NCI-H128 (cell line): Measurements from ENCODE around the gene PPP1R7.

Experiments used
- DNase-seq: peaks from one replicate; lab custom pipeline; 2025; ENCODE audit not compliant: unreplicated experiment; lab: John Stamatoyannopoulos, UW

Gene PPP1R7

DNA sequence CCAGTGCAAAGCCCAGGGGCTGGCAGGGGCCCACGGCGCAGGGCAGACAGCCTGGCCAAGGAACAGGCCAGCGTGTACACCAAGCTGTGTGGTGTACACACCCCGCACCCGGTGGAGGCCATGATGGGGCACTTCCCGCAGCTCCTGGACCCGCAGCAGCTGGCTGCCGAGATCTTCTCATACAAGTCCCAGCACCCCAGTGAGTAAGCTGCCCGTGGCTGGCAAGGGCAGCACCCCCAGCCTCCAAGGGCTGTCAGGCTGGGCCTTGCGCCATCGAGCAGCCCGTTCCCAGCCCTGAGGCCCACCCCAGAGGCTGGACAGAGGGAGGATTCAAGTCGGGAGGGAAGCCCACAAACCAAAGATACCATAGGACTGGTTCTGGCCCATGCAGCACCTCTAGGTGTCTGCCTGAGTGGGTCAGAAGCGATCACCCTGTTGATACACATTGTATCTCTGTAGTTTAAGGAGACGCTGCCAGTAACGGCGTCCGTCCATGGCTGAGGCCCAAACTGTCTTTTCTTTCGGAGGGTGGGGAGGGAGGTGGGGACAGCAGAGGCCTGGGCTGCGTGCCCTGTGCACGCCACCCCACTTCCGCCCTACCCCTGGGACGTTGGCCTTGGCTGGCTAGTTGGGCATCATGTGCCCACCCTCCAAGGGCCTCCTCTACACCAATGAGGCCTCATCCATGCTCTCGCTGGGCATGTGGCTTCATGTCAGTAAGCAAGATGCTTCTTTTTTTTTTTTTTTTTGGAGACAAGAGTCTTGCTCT is 31.3 kb upstream of the PPP1R7 start:
- no peak for DNase-seq

DNA sequence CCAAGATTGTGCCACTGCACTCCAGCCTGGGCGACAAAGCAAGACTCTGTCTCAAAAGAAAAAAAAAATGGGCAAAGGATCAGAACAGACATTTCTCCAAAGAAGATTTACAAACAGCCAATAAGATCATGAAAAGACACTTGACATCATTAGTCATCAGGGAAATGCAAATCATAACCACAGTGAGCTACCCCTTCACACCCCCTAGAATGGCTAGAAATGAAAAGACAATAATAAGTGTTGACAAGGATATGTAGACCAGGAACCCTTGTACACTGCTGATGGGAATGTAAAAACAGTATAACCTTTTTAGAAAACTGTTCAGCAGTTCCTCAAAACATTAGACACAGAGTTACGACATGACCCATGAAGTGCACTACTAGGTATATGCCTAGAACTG is 29.8 kb upstream of the PPP1R7 start:
- DNase-seq: no peak

DNA sequence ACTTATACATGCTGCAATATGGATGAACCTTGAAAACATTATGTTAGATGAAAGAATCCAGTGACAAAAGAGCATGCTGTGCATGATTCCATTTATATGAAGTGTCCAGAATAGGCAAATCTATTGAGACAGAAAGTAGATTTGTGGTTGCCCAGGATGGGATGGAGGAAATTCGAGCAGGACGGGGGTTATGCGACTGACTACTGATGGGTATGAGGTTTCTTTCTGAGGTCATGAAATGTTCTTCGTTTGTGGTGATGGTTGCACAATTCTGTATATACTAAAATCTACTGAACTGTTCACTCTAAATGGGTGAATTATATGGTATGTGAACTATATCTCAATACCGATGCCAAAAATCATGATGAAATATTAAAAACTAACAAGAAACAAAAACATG is 29.3 kb upstream of the PPP1R7 start:
- DNase-seq: no peak

DNA sequence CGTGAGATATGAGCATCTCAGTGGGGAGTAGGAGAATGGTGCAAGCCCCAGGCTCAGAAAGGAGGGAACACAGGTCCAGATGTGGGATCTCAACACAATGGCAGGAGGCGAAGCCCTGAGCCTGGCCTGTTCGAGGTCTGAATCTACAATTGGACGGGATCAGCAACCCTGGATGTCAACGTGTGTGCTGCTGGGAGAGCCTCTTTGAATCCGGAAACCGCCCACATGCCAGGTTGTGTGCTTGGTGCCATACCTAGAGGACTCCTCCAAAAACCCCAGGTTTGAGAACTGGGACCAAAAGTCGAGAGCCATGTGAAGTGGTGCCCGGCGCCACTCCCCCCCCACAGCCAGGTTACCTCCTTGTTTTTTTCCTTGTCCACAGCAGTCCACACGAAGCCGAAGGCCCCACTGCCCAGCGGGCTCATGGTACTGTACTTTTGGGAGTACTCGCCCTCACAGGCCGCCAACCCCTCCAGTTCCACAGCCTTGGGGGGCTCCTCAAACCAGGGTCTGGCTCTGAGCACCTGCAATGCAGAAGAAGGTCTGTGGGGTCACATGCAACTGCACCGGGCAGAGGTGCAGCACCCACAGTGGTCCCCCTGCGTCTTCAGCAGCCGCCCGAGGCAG is 27.8 kb upstream of the PPP1R7 start:
- DNase-seq: no peak

DNA sequence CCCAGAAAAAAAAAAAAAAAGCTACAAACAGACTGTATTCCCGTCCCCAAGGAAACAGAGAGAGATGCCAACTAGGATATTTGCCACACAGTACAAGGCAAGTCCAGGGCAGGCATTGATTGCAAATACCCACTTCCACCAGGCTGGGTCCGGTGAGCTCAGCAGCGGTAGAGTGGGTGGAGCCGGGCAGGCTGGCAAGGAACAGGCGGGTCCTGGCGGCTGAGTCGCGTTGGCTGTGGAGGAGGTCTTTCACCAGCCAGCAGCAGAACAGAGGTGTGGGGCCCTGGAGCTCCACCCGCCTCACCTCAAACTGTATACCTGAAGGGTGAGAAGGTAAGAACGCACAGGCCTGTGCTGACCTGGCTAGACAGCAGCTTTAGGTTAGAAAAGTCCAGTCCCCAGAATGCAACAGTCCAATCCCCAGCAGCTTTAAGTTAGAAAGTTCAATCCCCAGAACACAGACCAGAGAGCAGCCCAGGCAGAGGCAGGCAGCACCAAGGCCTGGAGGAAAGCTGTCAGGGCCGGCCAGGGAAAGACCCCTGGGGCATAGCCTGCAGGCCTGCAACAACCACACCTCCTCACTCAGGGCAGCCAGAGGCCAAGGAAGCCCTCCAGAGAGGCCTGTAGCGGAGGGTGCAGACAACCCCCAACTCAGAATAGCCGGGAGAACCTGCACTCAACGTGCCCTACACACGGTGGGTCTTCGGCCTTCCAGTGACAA is 26.3 kb upstream of the PPP1R7 start:
- no peak for DNase-seq

DNA sequence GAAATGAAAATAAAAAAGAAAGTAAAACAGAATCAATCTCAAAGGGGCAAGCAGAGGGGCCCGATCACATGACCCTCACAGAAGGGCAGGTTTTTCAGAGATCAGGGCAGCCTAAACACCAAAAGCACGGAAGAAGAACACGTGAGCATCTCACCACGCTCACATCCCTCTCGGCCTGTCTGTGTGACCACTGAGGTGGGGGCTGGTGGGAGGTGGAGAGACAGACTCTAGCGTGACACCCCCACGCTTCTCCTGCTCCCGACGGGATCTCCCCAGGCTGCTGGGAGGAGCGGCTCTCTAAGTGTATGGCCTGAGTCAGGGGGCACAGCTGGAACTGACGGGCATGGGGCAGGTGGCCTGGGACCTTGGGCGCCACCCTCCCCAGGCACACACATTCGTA is 24.6 kb upstream of the PPP1R7 start:
- DNase-seq: no peak

DNA sequence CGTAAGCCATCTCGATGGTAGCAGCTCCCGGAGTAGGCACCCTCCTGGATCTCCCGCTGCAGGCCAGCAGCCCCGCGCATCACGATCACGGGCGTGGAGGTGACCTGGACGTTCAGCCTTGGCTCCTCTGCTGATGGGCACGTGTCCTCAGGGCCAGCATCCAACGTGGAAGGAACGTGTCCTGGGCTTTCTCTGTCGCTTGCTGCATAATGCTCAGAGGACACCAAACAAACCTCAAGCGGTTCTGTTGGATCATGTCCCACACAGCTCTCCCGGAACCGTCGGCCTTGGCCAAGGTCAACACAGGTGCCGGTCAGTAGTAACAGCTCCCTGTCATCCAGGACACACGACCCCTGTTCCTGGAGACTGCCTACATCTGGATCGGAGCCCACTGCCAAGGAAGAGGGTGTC is 24.1 kb upstream of the PPP1R7 start:
- DNase-seq: no peak

DNA sequence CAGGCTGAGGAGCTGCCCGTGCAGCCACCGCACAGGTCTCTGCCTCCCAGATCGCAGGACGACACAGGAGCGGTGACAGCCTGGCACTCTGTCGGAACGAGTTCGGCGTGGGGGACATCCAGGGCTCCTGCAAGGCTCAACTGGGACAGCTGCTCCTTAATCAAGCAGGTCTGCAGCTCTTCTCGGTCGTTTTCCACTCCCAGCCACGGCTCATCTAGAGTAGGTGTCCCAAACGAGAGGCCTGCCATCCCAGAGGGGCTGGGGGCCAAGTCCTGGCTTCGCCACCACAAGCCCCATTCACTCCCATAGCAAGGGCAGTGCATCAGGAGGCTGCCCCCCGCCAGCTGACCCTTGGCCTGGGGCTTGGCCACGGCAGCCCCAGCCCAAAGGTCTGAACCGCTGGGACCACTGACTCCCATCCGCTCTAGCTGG is 23.5 kb upstream of the PPP1R7 start:
- no peak for DNase-seq

DNA sequence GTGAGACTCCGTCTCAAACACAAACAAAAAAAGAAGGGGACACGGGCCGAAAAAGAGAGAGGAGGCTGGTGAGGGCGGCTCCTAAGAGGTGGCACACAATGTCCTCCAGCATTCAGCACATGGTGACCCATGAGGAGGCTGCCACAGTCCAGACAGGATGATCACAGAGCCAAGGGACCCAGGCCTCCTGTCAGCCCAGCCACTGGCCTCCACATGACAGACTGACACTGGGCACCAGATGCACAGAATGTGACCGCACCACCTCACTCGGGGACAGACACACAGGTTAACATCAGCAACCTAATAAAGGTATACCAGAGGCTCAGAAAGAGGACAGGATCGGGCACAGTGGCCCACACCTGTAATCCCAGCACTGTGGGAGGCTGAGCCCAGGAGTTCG is 22.0 kb upstream of the PPP1R7 start:
- no peak for DNase-seq

DNA sequence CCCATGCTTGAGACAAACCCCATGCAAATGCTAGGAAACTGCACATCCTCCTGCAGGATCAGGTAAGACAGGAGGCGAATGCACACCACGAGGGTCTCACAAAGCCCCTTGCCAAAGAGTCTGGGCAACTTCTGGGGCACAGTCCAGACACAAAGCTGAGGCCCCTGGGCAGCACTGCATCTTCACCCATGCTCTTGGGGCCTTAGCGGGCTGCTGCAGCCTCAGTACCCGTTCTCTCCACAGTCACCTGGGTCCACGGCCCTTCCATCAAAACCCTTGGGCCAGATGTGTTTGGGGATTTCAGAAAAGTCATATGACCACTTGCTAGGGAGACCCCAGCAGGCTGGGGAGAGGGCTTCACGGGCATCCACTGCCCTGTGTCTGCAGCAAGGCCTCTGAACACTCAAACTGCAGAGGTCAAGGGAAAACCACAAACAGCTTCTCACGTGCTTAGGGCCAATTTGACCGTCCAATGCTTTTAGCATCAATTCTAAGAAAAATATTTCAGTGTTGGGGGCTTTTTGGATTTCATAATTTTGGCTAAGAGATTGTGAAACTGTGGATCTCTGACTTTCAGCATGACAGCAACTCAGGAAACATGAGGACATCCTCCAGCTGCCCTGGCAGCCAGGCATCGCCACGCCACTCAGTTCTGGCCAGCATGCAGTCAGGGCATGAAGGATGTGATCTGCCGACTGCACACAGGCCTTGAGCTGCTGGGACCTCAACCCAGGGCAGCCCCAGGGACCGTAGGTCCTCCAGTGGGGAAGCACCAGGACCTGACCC is 21.0 kb upstream of the PPP1R7 start:
- DNase-seq: no peak

DNA sequence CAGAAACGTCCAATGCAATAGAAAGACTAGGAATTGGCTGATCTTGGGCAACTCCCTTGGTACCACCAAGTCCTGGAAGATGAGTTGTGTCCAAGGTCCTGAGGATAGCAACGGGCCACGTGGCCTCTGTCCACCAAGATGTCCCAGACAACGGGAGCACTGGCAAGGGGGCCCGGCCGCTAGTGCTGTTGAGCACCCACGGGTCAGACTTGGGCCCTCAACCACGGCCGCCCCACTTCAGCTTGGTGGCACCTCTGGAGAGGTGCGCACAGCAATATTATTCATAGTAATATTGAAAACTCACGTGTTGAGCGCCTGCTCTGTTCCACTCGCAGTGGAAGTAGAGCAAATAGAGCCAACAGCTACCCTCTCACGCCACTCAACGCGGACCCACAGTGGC is 20.0 kb upstream of the PPP1R7 start:
- DNase-seq: no peak

DNA sequence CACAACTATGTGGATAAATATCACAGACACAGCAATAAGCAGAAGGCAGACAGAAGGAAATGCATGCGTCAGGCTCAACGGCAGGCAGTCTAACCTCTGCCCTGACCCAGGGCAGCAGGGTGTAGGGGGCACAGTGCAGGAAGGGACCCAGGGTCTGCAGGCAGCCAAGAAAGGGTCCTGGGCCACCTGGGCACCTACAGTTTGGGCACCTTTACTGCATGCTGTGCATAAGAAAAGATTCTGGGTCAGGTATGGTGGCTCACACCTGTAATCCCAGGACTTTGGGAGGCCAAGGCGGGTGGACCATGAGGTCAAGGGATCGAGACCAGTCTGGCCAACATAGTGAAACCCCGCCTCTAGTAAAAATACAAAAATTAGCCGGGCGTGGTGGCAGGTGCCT is 18.7 kb upstream of the PPP1R7 start:
- no peak for DNase-seq

DNA sequence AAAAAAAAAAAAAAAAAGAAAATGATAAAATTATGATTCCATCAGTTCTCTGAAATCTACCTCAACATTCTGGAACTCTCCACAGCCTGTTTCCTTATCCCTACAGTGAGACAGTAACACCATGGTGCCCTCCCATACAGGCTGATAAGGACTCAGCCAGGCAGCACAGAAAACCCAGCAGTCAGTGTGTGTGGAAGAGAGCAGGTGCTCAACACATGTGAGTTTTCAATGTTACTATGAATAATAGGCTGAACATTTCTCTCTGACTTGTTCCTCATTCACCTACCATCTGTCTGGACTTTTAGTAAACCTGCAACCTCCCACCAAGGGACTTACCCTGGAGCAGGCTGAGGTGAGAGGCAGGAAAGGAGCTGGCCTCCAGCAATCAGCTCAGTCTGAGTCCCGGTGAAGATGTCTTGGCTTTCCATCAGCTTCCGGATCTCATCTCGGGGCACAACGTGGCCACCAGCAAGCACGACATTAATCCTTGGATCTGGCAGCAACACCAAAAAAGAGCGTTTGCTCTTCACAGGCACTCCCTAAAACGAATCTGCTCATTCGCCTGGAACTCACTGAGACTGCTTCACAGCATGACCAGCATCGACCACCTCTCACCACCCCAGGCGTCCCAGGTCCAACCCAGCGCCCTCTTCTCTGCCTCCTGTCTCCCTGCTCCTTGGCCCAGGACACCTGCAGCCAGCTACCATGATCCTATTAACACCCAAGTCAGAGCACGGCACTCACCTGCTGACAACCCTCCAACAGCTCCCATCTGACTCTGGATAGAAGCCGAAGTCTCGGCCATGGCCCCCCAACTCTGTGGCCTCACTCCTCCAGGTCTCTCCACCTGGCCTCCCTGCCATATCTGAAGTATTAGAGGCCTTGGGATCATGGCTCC is 17.5 kb upstream of the PPP1R7 start:
- no peak for DNase-seq

DNA sequence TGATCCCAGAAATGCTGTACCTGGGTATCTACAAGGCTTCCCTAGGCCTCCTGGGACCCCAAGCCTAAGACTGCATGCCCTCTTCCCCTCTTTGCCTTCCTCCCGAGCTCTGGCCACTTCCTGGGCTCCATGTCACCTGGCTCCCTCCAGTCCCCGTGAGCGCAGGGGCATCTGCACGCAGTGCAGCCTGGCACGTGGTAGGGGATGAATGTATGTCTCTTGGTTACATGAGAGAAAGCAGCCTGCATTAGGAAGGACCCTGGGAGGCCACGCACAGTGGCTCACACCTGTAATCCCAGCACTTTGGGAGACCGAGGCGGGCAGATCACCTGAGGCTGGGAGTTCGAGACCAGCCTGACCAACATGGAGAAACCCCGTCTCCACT is 16.8 kb upstream of the PPP1R7 start:
- no peak for DNase-seq

DNA sequence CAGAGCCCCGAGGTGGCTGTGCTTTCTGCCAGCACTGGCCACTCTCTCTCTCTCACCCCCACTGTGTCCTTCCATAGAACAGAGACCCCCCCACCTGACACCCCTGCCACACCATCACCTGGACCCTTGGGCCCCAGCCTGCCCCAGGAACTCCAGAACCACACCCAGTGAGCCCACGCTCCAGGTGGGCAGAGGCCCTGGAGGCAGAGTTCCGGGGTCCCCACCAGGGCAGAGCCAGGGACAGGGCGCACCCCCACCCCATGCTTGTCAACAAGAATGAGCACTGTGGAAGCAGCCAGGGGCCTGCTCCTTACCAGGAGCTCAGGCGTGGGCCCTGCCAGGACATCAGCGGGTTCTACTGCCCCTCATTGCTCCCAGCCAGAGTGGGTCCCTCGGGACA is 15.6 kb upstream of the PPP1R7 start:
- no peak for DNase-seq

DNA sequence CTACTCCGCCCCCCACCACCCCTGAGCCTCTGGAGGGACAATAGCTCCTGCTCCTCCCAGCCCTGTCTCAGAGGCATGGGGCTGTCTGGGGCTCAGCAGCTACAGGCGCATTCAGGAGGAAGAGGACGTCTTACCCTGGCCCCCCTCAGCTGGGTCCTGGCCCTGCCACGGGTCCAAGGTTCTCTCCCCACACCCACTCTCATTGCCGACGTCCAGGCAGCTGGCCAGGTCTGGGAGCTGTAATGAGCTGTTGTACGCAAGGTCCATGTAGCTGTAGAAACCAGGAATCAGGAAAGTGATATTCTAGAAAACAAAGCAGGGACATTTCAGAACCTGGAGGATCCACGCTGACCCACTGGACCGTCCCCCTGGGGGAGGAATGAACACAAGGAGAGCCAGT is 14.5 kb upstream of the PPP1R7 start:
- DNase-seq: no peak

DNA sequence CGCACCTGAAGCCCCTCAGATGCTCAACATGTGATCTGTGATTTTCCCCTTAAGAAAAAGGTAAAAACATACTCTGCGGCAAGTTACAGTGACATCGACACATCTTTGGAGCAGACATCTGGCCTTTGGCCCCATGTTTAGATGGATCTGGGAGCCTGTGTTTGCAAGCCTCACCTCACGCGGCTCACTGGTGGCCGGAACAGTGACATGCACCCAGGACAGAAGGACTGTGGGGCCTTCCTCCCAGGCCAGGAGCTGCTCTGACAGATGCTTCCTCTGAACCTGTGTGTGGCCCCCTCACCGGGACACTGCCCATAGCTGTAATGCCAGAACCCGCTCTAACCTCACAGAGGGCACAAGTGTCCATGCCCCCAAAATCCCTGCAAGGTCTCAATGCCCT is 14.1 kb upstream of the PPP1R7 start:
- no peak for DNase-seq

DNA sequence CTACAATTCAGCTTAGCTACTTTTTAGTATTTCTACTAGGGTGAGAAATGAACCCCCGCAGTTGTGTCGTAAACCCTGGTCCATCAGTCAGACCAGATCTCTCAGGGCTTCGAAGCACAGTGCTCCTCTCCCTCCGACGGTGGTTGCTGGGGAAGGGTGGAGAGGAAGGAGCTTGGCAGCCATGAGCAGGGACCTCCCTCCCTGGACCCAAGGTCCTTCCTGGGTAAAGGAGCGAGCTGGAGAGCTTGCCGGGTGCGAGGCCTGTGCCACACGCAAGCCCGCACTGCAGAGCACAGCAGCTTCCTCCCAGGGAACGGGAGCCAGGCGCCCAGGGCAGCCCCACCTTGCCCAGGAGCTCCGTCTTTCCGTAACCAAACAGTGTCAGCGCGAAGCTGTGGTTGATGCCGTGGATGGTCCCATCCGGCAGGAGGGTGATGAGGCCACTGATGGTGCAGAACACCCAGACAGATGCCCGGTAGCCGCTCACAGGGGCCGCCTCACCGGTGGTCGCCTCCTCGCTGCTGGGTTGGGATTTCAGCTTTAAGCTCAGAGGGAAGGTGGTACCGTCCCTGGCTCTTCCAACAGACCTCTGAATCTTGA is 13.5 kb upstream of the PPP1R7 start:
- no peak for DNase-seq

DNA sequence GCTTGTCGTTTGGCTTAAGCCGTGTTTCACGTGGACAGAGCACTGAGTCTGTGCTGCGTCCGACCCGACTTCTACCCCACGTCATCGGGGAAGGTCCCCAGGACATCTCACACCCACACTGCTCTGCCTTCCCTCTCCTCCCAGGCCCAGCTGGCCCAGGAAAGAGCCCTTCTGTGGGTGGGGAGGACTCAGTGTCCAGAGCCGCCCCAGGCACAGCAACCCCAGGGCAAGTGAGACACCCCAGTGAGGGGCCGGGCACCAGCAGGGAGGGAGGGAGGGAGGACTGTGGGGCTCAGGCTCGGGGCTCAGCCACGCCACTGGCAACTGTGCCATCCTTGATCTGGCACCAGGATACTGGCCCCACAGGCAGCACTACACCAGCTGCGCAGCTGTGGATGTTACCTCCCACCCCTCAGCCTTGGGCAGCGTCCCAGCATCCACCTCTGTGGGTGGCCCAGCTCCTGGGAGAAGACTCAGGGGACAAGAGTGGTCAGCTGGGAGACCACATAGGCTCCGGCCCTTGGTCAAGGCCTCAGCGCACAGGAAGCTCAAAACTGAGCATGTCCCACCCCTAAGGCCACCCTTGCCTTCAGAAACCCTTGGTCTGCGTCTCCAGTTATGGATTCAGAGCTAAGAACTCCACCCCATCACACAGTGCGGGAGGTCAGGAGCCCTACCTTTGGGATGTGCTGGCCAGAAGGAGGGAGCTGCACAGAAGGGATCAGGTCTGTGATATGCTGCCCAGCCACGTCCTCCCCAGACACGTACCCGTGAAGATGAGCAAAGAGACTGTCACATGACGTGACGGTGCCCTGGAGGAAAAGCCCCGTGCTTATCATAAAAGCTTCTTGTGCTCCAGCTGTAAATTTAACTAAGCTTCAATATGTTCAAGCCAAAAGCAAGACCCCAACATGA is 12.7 kb upstream of the PPP1R7 start:
- DNase-seq: no peak
